ENCODE measurements around the gene PIAS2. TPM values are rescaled to one million over a fixed set of nuclear protein-coding genes. Genes with fewer than 3 reads are reported as not detected.
"Not testable (repeated sequence)": the region's sequence is repeated elsewhere in the genome, so short reads cannot be mapped to it uniquely, and the experiment has no call there.

The PIAS2 gene, protein sequence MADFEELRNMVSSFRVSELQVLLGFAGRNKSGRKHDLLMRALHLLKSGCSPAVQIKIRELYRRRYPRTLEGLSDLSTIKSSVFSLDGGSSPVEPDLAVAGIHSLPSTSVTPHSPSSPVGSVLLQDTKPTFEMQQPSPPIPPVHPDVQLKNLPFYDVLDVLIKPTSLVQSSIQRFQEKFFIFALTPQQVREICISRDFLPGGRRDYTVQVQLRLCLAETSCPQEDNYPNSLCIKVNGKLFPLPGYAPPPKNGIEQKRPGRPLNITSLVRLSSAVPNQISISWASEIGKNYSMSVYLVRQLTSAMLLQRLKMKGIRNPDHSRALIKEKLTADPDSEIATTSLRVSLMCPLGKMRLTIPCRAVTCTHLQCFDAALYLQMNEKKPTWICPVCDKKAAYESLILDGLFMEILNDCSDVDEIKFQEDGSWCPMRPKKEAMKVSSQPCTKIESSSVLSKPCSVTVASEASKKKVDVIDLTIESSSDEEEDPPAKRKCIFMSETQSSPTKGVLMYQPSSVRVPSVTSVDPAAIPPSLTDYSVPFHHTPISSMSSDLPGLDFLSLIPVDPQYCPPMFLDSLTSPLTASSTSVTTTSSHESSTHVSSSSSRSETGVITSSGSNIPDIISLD
- 10 to 100 TPM in 1 of 2 donors, 1 to 10 TPM in 1; 9.6 to 17.2 TPM for total RNA-seq
- 1 to 10 TPM; 5.6 to 8.9 TPM for polyA plus RNA-seq

DNA sequence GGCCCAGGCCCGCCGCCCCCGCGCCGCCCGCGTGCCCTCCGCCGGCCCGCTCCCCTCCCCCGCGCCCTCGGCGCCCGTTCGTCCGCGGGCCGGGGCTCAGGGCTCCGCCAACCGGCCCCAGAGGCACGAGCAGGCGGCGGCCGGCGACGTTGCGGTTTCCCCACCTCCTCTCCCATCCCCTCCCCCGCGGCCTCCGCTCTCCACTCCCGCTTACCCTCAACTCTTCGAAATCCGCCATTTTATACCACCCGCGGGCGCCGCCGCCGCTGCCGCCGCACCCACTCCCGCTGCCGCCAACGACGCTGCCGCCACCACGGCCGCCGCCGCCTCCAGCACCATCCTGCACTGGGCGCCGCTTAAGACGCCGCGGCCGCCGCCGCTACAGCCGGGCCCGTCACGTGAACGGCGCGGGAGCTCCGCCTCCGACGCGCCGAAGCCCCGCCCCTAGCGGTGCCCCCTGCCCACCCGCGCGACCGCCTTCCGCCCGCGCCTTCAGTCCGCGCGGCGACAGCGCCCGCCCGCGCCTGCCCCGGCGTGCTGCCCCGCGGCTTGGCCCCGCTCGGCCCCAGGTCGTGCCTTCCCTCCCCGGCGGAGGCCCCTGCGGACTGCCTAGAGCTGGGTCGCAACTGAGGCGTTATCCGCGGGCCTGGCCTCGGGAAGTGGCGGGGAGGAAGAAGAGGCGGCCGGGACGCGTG lies at the start of gene PIAS2, which contains the start of gene KATNAL2:
TSS of gene PIAS2 (minus strand) at position 400 of the 695 bp plus-strand sequence. CDS start at position 238, 162 bp downstream.
TSS of gene KATNAL2 (plus strand) at position 495 of the 695 bp plus-strand sequence. CDS start 29,271 bp downstream, outside the sequence.
- H3K27me3 ChIP-seq (ENCODE audit: control insufficient read depth in 4 of 4, insufficient read depth in 4 of 4, low read length in 3 of 4), result no peaks in the 10 kb centered on the region
- peak; percentile 80 for DNase-seq (ENCODE audit: low spot score)

DNA sequence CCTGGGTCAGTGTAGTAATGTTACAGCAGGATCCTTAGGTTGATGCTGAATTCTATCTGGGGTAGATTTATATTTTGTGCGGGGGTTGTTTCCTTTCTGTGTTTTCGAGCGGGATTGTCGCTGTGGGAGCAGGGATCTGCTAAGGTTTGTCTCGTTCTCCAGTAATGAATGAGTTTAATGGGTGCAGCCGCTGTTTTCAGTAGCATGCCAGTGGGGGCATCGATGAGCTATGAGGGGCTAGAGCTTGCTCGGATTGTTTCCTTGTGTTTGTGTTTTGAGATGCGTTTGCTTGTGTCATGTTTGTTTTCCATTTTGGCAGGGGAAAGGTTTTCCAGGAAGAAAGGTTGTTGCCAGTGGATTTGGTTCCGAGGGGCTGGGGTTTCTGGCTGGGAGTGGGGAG lies 49.0 kb upstream of the PIAS2 start:
- WGBS, result no CpG with 5 or more reads among the region's 10 CpGs
- H3K9ac ChIP-seq (ENCODE audit: low read depth in 1 of 2, low read length in 2 of 2), result not testable (repeated sequence)

More for the DNA sequence above, at the start of gene PIAS2, which contains the start of gene KATNAL2:
- no peaks in the 10 kb centered on the region for H3K36me3 ChIP-seq (ENCODE audit: control insufficient read depth in 4 of 4, insufficient read depth in 3 of 4, low read depth in 1 of 4, low read length in 3 of 4)
- peak within 1 kb of the TSS; percentile 89 to 91 for H3K27ac ChIP-seq (ENCODE audit: low read depth in 1 of 2, low read length in 2 of 2)
- H3K9me3 ChIP-seq (ENCODE audit: control insufficient read depth in 4 of 4, low read length in 3 of 4), result no peaks in the 10 kb centered on the region
- WGBS, result under 1% methylated on average over 107 of the region's 107 CpGs
- peak within 1 kb of the TSS; percentile 78 to 93 (median 88) for H3K4me3 ChIP-seq (ENCODE audit: low read depth in 1 of 3, low read length in 3 of 3)
- H3K9ac ChIP-seq (ENCODE audit: low read depth in 1 of 2, low read length in 2 of 2), result peak within 1 kb of the TSS; percentile 79 to 85
- TF ChIP-seq RAD21 (IDR thresholded peaks at IDR 0.05), result no peak
- TF ChIP-seq, protein P1, sequence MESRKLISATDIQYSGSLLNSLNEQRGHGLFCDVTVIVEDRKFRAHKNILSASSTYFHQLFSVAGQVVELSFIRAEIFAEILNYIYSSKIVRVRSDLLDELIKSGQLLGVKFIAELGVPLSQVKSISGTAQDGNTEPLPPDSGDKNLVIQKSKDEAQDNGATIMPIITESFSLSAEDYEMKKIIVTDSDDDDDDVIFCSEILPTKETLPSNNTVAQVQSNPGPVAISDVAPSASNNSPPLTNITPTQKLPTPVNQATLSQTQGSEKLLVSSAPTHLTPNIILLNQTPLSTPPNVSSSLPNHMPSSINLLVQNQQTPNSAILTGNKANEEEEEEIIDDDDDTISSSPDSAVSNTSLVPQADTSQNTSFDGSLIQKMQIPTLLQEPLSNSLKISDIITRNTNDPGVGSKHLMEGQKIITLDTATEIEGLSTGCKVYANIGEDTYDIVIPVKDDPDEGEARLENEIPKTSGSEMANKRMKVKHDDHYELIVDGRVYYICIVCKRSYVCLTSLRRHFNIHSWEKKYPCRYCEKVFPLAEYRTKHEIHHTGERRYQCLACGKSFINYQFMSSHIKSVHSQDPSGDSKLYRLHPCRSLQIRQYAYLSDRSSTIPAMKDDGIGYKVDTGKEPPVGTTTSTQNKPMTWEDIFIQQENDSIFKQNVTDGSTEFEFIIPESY (IDR thresholded peaks at IDR 0.05), result no peak
- no peak for TF ChIP-seq RXRA (IDR thresholded peaks at IDR 0.05)
- TF ChIP-seq, protein P2, sequence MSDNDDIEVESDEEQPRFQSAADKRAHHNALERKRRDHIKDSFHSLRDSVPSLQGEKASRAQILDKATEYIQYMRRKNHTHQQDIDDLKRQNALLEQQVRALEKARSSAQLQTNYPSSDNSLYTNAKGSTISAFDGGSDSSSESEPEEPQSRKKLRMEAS (IDR thresholded peaks at IDR 0.05), result no peak
- TF ChIP-seq FOXA2 (IDR thresholded peaks at IDR 0.05), result no peak
- TF ChIP-seq, protein P3, sequence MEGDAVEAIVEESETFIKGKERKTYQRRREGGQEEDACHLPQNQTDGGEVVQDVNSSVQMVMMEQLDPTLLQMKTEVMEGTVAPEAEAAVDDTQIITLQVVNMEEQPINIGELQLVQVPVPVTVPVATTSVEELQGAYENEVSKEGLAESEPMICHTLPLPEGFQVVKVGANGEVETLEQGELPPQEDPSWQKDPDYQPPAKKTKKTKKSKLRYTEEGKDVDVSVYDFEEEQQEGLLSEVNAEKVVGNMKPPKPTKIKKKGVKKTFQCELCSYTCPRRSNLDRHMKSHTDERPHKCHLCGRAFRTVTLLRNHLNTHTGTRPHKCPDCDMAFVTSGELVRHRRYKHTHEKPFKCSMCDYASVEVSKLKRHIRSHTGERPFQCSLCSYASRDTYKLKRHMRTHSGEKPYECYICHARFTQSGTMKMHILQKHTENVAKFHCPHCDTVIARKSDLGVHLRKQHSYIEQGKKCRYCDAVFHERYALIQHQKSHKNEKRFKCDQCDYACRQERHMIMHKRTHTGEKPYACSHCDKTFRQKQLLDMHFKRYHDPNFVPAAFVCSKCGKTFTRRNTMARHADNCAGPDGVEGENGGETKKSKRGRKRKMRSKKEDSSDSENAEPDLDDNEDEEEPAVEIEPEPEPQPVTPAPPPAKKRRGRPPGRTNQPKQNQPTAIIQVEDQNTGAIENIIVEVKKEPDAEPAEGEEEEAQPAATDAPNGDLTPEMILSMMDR (IDR thresholded peaks at IDR 0.05; ENCODE audit: low read depth, low read length, missing input control), result peak; percentile 3
- no peak for TF ChIP-seq YY1 (IDR thresholded peaks at IDR 0.05)
- H3K4me1 ChIP-seq (ENCODE audit: control insufficient read depth in 4 of 4, insufficient read depth in 4 of 4, low read length in 3 of 4), result peaks cover 3 to 18% (median 12%) of the 10 kb centered on the region in 4 donors

DNA sequence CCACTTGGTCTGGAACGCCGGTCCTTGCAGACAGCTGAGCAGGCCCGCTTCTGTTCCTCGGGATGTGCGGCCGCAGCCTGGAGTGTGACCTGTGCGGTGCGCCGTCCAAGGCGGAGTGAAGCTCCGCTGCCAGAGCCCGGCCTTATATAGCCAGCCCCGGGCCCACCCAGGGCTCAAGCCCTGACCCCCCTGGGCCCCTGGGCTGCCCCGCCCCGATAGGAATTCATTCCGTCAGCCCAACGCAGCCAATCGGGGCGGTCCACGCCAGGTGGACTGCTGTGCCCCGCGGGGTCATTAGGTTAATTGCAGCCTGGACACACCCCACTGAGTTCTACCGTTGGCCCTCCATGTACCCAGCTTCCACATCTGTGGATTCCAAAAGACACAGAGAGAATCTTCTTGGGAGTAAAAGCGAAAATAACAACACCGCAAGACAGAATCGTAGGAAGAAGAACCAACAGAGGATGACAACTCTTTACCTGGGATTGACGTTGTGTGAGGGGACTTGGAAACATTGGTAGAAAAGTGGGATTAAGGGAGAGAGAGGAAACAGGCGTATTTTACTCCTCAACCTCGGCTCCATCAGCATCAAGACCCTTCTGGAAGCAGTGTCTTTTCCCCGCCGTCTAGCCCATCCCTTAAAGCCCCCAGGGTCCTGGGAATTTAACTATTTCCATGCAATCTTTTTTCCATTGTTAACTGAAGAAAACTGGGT lies 47.4 kb upstream of the PIAS2 start:
- 98% methylated on average over 7 of the region's 31 CpGs for WGBS
- H3K4me3 ChIP-seq (ENCODE audit: low read depth in 1 of 3, low read length in 3 of 3); H3K4me1 ChIP-seq (ENCODE audit: control insufficient read depth in 4 of 4, insufficient read depth in 4 of 4, low read length in 3 of 4); H3K9me3 ChIP-seq (ENCODE audit: control insufficient read depth in 4 of 4, low read length in 3 of 4); H3K27ac ChIP-seq (ENCODE audit: low read depth in 1 of 2, low read length in 2 of 2); H3K27me3 ChIP-seq (ENCODE audit: control insufficient read depth in 4 of 4, insufficient read depth in 4 of 4, low read length in 3 of 4); H3K36me3 ChIP-seq (ENCODE audit: control insufficient read depth in 4 of 4, insufficient read depth in 3 of 4, low read depth in 1 of 4, low read length in 3 of 4); H3K9ac ChIP-seq (ENCODE audit: low read depth in 1 of 2, low read length in 2 of 2); DNase-seq (ENCODE audit: low spot score): not testable (repeated sequence)

More for the DNA sequence above, 49.0 kb upstream of the PIAS2 start:
- not testable (repeated sequence) for H3K27ac ChIP-seq (ENCODE audit: low read depth in 1 of 2, low read length in 2 of 2); H3K36me3 ChIP-seq (ENCODE audit: control insufficient read depth in 4 of 4, insufficient read depth in 3 of 4, low read depth in 1 of 4, low read length in 3 of 4); H3K4me3 ChIP-seq (ENCODE audit: low read depth in 1 of 3, low read length in 3 of 3); H3K4me1 ChIP-seq (ENCODE audit: control insufficient read depth in 4 of 4, insufficient read depth in 4 of 4, low read length in 3 of 4); DNase-seq (ENCODE audit: low spot score); H3K27me3 ChIP-seq (ENCODE audit: control insufficient read depth in 4 of 4, insufficient read depth in 4 of 4, low read length in 3 of 4); H3K9me3 ChIP-seq (ENCODE audit: control insufficient read depth in 4 of 4, low read length in 3 of 4)

DNA sequence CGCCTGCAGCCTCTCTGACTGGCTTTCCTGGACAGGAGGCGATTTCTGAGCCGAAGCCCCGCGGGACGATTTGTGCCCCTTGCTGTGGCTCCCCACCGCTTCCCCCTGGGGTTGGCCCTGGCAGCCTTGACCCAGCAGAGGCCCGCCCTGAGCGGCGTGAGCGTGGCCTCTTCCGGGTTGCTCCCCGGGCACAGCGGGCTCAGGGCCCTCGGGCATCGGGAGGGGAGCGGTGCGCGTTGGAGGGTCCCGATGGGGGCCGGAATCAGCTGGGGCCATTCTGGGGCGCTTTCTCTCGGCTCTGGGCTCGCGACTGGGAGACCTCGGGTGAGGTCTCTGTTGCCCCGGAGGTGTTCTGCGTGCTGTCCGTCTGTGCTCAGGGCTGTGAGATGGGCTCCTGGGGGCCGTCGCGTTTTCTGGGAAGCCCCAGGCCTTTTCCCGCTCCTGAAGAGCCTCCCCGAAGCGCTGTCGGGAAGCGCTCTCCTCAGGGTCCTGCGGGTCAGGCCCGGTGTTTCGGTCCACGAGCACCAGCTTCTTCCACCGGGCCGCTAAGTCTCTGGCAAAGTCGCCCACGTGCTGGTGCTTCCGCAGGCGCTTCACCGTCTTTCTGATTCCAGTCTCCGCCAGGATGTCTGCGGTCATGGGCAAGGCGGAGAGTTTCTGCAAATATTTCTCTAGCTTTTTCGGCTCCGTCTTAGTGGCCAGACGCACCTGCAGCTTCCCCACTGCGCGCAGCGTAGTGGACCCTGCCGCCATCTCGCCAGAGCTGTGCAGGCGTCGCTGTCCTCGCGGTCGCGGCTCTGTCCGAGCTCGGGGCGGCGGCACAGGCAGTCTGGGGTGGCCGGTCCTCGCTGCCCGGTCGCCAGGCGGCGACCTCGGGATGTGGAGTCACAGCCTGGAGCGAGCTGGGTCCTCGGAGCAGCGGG lies 46.6 kb upstream of the PIAS2 start:
- not testable (repeated sequence) for H3K27ac ChIP-seq (ENCODE audit: low read depth in 1 of 2, low read length in 2 of 2); H3K9me3 ChIP-seq (ENCODE audit: control insufficient read depth in 4 of 4, low read length in 3 of 4); H3K4me1 ChIP-seq (ENCODE audit: control insufficient read depth in 4 of 4, insufficient read depth in 4 of 4, low read length in 3 of 4); DNase-seq (ENCODE audit: low spot score); H3K9ac ChIP-seq (ENCODE audit: low read depth in 1 of 2, low read length in 2 of 2); H3K27me3 ChIP-seq (ENCODE audit: control insufficient read depth in 4 of 4, insufficient read depth in 4 of 4, low read length in 3 of 4); H3K36me3 ChIP-seq (ENCODE audit: control insufficient read depth in 4 of 4, insufficient read depth in 3 of 4, low read depth in 1 of 4, low read length in 3 of 4); H3K4me3 ChIP-seq (ENCODE audit: low read depth in 1 of 3, low read length in 3 of 3)
- WGBS, result no CpG with 5 or more reads among the region's 79 CpGs

Measured in liver (tissue), 9 donors.